Measurements from ENCODE around the gene CD300LD.
A peak's percentile ranks its signal among the peaks of the same experiment; 100 is the strongest.
"Not testable (repeated sequence)": the region's sequence is repeated elsewhere in the genome, so short reads cannot be mapped to it uniquely, and the experiment has no call there.

Gene CD300LD

DNA sequence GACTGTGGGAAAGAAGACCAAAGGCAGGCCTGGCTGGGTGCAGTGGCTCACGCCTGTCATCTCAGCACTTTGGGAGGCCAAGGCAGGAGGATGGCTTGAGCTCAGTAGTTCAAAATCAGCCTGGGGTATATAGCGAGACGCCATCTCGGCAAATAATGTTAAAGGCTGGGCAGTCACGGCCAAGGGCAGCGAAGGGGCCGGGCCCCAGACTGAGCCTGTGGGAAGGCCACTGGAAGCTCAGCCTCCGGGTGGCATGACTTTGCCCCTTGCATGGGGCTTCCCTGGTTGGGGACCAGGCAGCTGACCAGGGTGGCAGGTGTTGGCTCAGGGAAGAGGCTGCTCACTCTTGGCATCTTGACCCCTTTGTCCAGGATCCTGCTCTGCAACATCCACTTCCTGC, 14.0 kb upstream of the CD300LD start:
- no peak for DNase-seq (ENCODE audit: low spot score)

- peak; percentile 44 for DNase-seq (ENCODE audit: low spot score)
Observed at GRCh38 chr17:74605361-74605760, 13.3 kb upstream of the CD300LD start.

DNA sequence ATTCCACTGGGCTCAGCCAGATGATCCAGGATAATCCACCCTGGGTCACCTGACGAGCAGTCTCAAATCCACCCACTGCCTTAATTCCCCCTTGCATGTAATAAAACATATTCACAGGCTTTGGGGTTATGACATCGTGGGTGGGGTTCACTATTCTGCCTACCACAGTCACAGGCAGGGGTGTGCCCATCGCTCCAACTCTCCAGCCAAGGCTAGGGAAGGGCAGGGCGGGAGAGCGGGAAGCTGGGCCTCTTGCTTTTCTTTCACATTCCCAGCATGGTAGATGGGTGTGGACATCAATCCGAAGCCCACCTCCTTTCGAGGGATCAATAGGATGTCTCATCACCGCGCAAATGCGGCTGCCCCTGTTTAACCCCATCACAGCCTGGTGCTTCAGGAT, 12.7 kb upstream of the CD300LD start:
- DNase-seq (ENCODE audit: low spot score): no peak

- DNase-seq (ENCODE audit: low spot score): no peak
Observed at GRCh38 chr17:74604200-74604599, 12.1 kb upstream of the CD300LD start.

DNA sequence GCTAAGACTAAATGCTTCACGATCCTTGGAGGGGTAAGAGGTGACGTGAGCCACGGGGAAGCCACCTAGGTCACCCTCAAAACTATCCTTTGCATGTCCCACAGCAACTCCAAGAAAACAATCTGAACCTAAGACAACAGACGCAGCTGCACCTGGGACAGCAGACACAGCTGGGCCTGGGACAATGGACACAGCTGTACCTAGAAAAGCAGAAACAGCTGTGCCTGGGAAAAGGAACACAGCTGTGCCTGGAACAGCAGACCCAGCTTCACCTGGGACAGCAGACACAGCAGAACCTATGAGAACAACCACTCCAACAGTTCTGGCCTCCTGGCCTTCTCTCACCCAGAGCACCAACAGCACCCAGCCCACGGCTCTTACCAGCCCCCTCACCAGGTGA, 11.7 kb upstream of the CD300LD start:
- no peak for DNase-seq (ENCODE audit: low spot score)

DNA sequence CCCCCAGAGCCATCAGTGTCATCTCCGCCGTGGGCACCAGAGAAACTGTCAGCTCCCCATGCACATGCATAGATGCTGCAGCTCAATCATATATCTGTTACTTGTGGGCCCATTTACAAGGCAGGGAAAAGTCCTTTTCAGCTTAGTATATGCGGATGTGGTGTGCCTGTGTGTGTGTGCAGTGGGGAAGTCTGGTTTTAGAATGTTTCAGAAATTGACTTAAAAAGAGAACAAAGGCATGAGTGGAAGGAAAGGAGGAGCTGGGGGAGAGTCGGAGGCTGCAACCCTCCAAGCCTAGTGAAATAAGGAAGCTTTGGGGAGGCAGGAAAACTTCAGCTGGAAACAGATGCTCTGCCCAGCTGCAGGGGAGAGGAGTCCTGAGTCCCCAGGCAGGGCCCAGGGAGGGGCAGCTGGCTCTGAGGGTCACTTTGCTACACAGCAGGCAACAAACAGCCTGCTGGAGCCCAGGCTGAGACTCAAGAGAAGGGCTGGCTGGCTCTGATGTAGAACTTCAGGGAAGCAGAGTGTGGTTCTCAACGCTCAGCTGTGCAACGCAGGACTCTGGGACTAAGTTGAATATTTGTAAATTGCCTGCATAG, 11.1 kb upstream of the CD300LD start:
- no peak for DNase-seq (ENCODE audit: low spot score)

DNA sequence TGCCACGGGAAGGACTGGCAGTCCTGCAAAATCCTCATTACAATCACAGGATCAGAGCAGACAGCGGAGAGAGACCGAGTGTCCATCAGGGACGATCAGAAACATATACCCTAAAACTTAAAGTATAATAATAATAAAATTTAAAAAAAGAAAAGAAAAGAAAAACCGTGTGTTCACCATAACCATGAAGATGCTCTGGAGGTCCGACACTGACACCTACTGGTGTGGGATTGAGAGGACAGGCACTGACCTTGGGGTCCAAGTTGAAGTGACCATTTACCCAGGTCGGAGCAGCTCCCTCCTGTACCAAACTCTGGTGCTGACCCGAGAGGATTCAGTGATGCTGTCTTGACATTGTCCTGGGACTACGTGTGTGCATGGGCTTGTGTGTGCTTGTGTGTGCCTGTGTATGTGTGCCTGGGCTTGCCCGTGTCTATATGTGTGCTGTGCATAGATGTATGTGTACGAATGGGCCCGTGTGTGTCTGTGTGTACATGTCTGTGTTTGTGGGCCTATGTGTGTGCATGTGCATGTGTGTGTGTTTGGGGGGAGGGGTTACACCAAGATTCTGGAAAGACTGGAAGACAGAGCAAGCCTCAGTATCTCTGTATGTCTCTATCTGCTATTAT, 10.0 kb upstream of the CD300LD start:
- DNase-seq (ENCODE audit: low spot score): peak; percentile 40

- DNase-seq (ENCODE audit: low spot score): no peak
Observed at GRCh38 chr17:74599448-74599939, 7.4 kb upstream of the CD300LD start.

DNA sequence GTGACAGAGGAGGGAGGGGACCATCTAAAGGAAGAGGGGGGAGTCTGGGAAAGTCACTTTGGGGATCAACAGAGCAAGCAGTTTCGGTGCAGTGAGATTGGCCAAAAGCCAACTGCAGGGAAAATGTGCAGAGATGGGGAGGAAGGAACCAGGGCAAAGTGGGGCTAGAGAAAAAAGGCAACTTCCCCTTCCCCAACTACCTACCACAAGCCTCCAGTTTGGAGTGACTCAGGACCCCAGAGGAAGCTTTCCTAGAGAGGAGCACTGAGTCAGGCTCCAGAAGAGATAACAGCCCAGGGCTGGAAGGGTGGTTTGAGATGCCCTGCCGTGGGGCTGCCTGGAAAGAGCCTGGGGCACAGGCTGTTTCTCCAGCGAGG, 6.9 kb upstream of the CD300LD start:
- DNase-seq (ENCODE audit: low spot score): no peak

- no peak for DNase-seq (ENCODE audit: low spot score)
Observed at GRCh38 chr17:74598346-74599022, 6.4 kb upstream of the CD300LD start.

GRCh38 chr17:74597069-74597790, 5.1 kb upstream of the CD300LD start:
- DNase-seq (ENCODE audit: low spot score): no peak

DNA sequence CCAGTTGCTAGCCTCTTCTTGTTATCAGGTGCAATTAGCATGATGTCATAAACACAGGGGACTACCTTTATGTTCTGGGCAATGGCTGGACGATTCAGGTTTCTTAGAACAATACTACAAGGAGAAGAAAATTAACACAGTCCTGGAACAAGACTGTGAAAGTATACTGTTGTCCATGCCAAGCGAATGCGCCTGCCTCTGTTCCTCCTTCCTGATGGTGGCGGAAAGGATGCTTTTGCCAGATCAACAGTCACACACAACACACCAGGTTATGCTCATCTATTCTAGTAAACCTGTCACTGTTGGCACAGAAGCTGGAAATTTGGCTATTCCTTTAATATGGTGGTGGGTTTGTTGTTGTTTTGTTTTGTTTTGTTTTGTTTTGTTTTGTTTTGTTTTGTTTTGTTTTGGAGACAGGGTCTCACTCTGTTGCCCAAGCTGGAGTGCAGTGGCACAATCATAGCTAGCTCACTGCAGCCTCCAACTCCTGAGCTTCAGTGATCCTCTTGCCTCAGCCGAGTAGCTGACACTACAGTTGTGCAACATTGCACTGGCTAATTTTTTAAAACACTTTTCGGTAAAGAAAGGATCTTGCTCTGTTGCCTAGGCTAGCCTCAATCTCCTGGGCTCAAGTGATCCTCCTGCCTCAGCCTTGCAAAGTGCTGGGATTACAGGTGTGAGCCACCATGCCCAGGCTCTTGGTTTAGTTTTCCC, 3.1 kb upstream of the CD300LD start:
- DNase-seq (ENCODE audit: low spot score): no peak

DNA sequence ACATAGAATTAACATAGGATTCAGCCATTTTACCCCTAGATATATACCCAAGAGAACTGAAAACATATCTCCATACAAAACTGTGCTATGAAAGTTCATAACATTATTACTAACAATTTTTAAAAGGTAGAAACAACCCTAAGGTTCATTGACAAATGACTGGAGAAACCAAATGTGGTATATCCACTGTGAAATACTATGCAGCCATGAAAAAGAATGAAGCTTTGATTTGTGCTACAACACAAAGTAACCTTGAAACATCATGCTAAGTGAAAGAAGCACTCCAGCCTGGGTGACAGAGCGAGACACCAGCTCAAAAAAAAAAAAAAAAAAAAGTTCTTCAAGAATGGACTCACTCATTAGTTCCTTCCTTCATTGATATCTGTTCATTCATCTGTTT, 580 bp downstream of the CD300LD start:
- DNase-seq (ENCODE audit: low spot score): no peak

- DNase-seq (ENCODE audit: low spot score): no peak
Observed at GRCh38 chr17:74585711-74586110, 6.4 kb downstream of the CD300LD start.

DNA sequence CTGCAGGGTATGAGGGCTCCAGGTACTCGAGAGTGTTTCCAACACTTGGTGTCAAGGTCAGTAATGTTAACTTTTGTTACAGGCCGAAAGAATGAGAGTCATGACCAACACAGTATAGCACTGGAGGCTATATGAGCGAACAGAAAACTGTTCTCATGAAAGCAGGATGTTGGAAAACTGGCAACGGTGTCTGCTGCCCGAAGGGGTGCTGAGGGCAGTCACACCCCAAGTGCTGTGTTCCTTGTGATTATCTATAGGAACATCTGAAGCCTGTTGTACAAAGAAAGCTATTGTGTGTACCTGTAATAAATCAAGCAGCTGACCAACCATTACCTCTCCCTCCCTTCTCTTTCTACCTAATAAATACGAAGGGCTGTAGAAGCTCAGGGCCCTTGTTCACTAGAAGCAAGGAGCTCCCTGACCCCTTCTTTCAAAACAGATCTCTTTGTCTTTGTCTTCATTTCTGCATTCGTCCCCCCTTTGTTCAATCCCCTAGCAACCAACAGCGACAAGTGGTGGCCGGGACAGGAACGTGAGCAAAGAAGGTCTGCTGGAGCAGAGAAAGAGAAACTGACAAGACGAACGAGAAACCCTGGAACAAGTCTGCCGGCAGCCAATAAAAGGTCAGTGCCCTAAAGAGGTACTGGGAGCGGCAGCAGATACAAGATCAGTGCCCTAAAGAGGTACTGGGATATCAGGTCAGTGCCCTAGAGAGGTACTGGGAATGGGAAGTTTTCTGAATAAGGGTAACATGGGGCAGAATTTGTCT, 7.6 kb downstream of the CD300LD start:
- DNase-seq (ENCODE audit: low spot score): no peak

- no peak for DNase-seq (ENCODE audit: low spot score)
Observed at GRCh38 chr17:74582633-74583032, 9.4 kb downstream of the CD300LD start.

GRCh38 chr17:74579900-74580299, 12.2 kb downstream of the CD300LD start:
- no peak for DNase-seq (ENCODE audit: low spot score)

GRCh38 chr17:74578979-74579378, 13.1 kb downstream of the CD300LD start:
- no peak for DNase-seq (ENCODE audit: low spot score)

DNA sequence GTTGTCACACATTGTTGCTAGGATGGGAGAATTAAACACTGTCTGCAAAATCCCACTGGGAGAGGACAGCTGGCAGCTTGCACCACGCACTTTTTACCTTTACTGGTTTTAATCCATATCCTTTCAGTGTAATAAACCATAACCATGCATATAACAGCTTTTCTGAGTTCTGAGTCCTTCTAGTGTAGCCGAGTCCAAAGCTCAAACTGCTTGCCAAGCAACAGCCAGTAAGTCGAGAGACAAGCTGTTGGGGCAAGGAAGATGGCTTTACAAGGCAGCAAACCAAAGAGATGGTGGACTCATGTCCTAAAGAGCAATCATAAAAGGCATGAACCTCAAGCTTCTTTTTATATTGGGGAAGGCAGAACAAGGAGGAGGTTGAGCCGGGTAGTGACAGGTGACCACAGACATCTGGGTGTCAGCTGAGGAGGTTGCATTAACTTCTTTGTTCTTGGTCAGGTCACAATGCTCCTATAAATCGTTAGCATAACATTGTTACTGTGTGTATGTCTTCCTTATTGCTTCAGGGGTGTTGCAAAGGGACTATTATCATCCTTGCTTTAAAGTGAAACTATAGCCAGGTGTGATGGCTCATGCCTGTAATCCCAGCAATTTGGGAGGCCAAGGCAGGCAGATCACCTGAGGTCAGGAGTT, 17.5 kb downstream of the CD300LD start:
- DNase-seq (ENCODE audit: low spot score): no peak

DNA sequence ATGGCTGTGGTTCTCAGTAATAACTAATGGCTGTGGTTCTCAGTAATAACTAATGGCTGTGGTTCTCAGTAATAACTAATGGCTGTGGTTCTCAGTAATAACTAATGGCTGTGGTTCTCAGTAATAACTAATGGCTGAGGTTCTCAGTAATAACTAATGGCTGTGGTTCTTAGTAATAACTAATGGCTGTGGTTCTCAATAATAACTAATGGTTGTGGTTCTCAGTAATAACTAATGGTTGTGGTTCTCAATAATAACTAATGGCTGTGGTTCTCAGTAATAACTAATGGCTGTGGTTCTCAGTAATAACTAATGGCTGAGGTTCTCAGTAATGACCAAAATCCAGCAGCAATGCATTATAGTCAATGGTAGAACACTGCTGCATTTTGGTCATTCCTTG, 18.4 kb downstream of the CD300LD start:
- DNase-seq (ENCODE audit: low spot score): not testable (repeated sequence)

GRCh38 chr17:74573169-74573568, 18.9 kb downstream of the CD300LD start:
- DNase-seq (ENCODE audit: low spot score): no peak

Measured in AG08396 (cell line).